ENCODE measurements around the gene TP53BP1.
A peak's percentile ranks its signal among the peaks of the same experiment; 100 is the strongest.

TP53BP1 gene

DNA sequence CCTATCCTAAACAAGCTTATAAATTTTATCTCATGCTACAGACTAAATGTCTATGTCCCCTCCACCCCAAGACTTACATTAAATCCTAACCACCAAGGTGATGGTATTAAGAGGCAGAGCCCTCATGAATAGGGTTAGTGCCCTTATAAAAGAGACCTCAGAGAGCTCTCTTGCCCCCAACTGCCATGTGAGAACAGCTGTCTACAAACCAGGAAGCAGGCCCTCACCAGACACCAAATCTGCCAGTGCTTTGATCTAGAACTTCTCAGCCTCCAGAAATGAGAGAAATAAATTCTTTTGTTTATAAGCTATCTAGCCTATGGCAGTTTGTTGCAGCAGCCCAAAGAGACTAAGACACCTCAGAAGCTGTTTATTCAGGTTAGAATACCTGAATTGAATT is 58.5 kb downstream of the TP53BP1 start:
- TF ChIP-seq, protein P1, sequence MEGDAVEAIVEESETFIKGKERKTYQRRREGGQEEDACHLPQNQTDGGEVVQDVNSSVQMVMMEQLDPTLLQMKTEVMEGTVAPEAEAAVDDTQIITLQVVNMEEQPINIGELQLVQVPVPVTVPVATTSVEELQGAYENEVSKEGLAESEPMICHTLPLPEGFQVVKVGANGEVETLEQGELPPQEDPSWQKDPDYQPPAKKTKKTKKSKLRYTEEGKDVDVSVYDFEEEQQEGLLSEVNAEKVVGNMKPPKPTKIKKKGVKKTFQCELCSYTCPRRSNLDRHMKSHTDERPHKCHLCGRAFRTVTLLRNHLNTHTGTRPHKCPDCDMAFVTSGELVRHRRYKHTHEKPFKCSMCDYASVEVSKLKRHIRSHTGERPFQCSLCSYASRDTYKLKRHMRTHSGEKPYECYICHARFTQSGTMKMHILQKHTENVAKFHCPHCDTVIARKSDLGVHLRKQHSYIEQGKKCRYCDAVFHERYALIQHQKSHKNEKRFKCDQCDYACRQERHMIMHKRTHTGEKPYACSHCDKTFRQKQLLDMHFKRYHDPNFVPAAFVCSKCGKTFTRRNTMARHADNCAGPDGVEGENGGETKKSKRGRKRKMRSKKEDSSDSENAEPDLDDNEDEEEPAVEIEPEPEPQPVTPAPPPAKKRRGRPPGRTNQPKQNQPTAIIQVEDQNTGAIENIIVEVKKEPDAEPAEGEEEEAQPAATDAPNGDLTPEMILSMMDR (conservative IDR thresholded peaks at IDR 0.05; ENCODE audit: low read length), result no peak
- no peak overlapping the region for H3K4me3 ChIP-seq (ENCODE audit: low read length)
- no peak for DNase-seq (ENCODE audit: low read depth)

DNA sequence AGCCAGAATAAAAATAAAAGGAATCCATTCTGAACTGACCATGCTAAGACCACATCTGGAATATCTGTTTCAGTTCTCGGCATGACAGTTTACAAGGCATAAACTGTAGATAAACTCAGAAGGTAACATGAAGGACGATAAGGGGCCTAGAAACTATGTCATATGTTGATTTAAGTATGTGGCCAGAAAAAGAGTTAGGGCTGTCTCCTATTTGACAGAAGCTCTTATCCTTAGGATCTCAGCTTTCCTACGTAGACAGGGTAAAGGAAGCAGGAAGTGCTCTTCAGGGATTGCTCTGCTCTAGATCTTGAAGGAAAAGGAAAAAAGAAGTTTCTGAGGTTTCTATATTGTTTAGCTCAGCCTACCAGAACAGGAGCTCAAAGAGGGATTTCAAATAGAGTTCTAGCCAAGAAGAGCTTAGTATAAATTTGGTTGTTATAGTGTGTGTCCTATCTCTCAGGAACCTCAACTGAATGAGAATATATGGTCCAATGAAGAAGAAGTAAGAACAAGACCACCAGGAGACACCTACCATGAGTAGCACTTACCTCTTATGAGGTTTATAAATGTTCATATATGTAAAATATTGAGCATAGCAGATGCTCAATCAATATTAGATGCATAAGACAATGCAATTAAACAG is 59.2 kb downstream of the TP53BP1 start:
- H3K4me3 ChIP-seq (ENCODE audit: low read length), result no peak overlapping the region
- DNase-seq (ENCODE audit: low read depth), result no peak
- TF ChIP-seq, protein P1 (conservative IDR thresholded peaks at IDR 0.05; ENCODE audit: low read length), result no peak

DNA sequence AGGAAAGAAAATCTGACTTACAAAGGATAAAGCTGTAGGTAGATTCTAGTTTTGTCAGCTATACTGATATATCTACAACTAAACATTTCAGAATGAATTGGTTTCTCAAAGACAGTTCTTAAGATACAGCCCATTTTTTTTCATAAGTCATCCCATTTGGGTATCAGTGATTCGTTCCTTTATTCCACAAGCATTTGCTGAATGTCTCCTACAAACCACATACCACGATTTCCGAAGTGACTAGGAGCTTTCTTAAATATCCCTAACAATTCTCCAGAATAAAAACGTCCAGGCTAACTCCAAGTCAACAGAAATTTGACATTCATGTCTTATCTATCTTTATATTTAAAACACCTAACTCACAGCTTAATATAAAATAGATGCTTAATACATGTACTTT is 59.8 kb downstream of the TP53BP1 start:
- no peak overlapping the region for H3K4me3 ChIP-seq (ENCODE audit: low read length)

DNA sequence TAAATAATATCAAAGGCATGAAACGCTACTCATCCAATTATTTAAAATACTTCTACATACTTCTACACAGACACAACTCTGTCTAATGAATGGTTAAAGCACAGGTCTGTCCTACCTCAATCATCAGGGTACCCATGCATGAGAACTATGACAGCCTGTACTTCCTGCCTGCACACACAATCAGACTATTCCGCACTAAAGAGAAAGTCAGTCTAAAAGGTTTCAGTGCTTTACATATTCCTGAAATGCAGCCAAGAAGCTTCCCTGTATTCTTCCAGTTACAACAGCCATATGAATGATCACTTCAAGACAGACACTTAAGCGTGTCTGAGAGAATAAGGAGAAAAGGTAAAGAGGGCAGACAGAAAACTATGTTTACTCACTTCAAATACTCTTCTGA is 63.3 kb downstream of the TP53BP1 start:
- no peak for DNase-seq (ENCODE audit: low read depth)
- TF ChIP-seq, protein P1 (conservative IDR thresholded peaks at IDR 0.05; ENCODE audit: low read length), result no peak

More for the DNA sequence above, 59.8 kb downstream of the TP53BP1 start:
- TF ChIP-seq, protein P1 (conservative IDR thresholded peaks at IDR 0.05; ENCODE audit: low read length), result no peak
- DNase-seq (ENCODE audit: low read depth), result peak; percentile 53

DNA sequence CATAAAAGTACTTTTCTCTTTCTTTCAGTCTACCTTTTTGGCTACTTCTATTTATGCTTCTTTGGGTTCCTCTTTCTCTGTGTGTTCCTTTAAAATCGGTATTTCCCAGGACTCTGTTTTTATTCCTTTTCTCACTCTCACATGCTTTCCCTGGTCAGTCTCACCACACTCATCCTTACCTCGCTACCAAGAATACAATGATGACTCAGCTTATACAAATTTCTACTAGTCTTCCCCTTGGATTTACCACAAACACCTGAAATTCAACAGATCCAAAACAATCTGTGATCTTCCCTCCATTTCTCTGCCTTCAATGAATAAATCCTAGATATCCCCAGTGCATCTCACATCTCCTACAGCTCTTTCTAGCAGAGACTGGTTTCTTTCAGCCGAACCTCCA is 69.2 kb downstream of the TP53BP1 start:
- TF ChIP-seq, protein P1 (conservative IDR thresholded peaks at IDR 0.05; ENCODE audit: low read length), result no peak
- no peak for DNase-seq (ENCODE audit: low read depth)
- H3K4me3 ChIP-seq (ENCODE audit: low read length), result no peak overlapping the region

More for the DNA sequence above, 63.3 kb downstream of the TP53BP1 start:
- H3K4me3 ChIP-seq (ENCODE audit: low read length), result no peak overlapping the region

DNA sequence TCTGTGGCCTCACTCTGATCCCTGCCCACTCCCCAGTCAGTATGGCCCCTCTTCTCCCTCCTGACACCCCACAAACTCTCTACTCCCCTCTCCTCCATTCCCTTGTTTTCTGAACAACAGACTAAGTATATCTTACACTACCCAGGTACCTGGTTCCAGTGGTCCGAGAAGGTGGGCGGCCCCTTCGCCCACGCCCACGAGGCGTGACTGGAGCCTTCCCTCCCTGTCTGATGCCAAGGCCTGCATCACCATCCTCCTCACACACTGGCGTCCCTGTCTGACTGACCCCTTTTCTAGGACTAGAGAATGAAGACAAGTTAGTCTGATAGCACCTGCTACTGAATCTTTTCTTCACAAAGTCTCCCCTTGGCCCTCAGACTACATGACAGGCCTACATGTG is 72.1 kb downstream of the TP53BP1 start:
- no peak for DNase-seq (ENCODE audit: low read depth)
- TF ChIP-seq, protein P1 (conservative IDR thresholded peaks at IDR 0.05; ENCODE audit: low read length), result no peak
- H3K4me3 ChIP-seq (ENCODE audit: low read length), result no peak overlapping the region

DNA sequence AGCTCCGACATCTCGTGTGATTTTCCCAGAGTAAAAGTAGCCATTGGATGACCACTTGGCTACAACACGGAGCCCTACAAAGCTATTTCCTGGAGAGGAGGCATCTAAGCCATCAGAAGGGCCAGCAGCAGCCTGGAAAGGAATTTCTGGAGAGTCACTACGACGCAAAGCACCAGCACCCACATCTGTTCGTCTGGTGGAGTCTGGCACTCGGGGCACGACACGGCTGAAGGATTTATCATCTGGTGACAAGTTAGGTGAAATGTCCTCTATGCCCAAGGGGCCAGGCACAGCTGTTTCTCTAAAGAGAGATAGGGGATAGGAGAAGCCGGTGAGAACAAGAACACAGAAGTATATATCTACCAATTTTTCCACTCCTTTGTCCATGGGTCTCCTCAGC is 72.5 kb downstream of the TP53BP1 start:
- no peak overlapping the region for H3K4me3 ChIP-seq (ENCODE audit: low read length)
- no peak for DNase-seq (ENCODE audit: low read depth)
- TF ChIP-seq, protein P1 (conservative IDR thresholded peaks at IDR 0.05; ENCODE audit: low read length), result no peak
